Erythroblast (primary cell): Measurements from ENCODE around the gene COG5.
"Not testable (repeated sequence)": the region's sequence is repeated elsewhere in the genome, so short reads cannot be mapped to it uniquely, and the experiment has no call there.

Experiments
- DNase-seq, 2 experiments: peaks; one replicate each; lab custom pipeline; 2025; lab: John Stamatoyannopoulos, UW
- GATA1 ChIP-seq: IDR thresholded peaks from 2 replicates; pipeline ENCODE4 v1.6.1; 2011; ENCODE audit warnings: low read depth, mild to moderate bottlenecking, control low read depth, low read length, moderate library complexity
- POLR2A ChIP-seq: IDR thresholded peaks from 2 replicates; pipeline ENCODE4 v1.6.1; 2011; ENCODE audit warnings: mild to moderate bottlenecking, low read length

The COG5 gene

DNA sequence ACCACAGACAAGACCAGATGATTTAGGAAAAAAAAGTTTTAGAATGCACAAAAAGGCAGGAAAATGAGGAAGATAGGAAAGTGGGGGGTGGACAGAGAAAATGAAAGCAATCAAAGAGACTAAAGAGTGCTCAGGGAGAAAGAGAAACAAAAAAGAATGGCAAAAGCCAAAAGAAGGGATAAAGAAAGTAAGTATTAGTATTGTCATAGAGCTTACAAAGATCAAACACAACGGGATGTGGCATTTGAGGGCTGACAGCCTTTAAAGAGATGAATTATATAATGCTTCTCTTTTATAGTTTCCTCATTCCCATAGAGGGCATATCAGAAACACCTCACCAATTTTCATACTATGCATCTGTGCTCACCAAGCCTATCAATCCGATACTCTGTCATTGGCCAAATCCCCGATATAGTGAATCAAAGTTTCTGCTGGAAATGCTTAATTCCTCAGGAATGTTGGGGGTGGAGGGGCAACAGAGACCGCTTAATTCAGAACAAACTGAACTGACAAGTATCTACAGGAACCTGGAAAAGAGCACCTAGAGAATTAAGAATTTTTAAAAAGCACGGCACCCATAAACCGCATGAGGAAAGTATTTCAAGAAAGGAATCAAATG lies 2.7 kb downstream of the COG5 start:
- DNase-seq: no peak
- TF ChIP-seq POLR2A (no peak), GATA1 (no peak)

DNA sequence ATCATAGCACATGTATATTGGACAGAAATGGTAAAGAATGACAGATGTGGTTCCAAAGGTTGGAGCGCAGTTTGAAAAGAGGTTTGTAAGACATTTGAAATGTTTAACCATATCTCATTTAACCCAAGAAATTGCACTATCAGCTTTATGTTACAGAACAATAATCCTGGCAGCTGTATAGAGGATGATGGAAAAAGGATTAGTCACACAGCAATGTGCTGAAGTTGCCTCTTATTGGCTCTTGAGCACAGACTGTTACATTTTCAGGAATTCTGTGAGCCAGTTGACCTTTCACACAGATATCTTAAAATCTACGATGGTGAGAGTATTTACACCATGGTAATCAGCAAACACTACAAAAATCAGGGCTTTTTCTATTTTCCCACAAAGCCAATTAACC lies 3.9 kb downstream of the COG5 start:
- DNase-seq: peak in 1 of 2 experiments; percentile 29
- no peak for TF ChIP-seq GATA1
- TF ChIP-seq POLR2A: no peak

DNA sequence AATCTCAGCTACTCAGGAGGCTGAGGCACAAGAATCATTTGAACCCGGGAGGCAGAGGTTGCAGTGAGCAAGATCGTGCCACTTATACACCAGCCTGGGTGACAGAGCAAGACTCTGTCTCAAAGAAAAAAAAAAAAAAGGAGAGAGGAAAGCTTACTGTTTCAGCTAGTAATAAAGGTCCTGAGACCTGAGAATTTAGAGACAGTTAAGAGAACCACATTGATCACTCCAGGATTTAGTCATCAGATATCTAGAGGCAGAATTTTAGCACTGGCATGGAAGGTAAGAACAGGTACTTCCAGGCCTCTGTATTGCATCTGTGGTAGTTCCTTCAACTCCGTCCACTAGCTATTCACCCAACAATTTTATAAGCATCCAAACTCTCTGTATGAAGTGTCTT lies 7.8 kb downstream of the COG5 start:
- no peak for DNase-seq
- TF ChIP-seq GATA1 (no peak), POLR2A (no peak)

DNA sequence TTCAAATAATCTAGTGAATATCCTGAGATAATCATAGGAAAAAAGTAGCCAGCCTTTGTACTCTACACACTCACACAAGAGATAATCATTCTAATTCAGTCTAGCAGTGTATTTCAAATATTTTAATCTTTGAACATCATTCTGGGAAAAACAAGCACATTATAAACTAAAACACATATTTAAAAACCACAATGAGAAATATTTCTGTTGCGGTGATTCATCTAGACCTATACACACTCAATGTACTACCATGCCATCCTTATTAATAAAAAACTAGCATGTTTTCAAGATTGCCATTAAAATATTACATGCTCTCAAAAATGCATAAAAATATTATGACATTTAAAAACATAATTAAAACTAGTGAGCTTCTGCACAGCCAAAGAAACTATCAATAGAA lies 11.8 kb downstream of the COG5 start:
- TF ChIP-seq GATA1 (no peak), POLR2A (no peak)
- DNase-seq: no peak

DNA sequence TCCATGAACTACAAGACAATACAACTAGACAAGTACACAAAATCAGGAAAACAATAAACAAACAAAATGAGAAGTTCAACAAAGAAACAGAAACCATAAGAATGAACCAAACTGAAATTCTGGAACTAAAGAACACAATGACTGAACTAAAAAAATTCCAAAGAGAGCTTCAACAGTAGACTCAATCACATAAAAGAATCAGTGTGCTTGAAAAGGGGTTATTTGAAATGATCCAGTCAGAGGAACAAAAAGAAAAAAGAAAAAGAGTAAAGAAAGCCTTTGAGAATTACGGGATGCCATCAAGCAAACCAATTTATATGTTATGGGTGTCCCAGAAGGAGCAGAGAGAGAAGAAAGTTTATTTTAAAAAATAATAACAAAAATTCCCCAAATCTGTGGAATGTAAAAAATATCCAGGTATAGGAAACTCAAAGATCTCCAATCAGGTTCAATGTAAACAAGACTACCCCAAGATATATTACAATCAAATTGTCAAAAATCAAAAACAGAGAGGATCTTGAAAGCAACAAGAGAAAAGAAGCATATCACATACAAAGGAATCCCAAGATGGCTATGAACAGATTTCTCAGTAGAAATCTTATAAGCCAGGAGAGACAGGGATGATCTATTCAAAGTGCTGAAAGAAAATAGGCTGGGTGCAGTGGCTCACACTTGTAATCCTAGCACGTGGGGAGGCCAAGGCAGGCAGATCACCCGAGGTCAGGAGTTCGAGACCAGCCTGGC lies 18.7 kb downstream of the COG5 start:
- TF ChIP-seq GATA1: no peak
- TF ChIP-seq POLR2A: no peak

DNA sequence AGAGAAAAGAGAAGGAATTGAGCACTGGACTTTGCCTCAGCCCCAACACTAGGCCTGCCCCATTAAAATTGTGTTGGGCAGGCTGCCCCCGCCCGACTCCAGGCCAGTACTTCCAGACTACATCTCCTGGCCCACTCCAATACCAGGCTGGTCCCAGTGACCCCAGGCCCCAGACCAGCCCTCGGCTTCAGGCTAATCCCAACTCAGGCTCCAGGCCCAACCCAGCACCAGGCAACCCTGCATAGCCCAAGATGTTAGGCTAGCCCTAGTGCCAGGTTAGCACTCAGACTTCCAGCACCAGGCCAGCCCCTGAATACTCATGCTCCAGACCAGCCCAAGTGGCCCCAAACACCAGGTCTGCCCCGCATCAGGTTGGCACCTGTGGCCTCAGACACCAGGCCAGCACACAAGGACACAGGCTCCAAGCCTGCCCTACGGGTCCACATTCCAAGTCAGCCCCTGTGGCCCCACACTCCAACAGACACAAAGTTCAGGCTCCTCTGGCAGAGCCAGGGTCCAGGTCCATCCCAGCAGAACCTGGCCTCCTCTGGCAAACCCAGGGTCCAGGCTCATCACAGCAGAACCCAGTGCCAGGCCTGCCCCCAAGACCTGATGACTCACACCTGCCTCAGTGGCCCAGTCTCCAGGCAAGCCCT lies 20.3 kb downstream of the COG5 start:
- no peak for DNase-seq
- TF ChIP-seq GATA1 (no peak), POLR2A (no peak)

More for the DNA sequence above, 18.7 kb downstream of the COG5 start:
- no peak for DNase-seq

DNA sequence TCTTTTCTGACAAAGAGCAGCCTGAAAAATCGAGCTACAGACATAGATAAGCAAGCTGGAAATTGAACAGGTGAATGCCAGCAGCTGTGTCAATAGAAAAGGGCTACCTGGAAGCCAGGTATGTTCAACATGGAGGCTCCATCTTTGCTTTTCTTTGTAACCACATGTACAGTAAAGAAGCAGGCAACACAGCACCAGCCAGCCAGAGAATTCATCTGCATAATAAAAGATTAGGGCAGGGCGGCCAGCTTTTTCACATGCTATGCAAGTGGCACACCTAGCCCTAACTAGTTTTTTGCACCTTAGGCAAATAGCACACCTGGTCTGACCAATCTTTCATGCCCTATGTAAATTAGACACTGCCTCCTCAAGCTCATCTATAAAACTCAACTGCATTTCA lies 25.7 kb downstream of the COG5 start:
- DNase-seq: no peak
- TF ChIP-seq POLR2A (no peak), GATA1 (no peak)

DNA sequence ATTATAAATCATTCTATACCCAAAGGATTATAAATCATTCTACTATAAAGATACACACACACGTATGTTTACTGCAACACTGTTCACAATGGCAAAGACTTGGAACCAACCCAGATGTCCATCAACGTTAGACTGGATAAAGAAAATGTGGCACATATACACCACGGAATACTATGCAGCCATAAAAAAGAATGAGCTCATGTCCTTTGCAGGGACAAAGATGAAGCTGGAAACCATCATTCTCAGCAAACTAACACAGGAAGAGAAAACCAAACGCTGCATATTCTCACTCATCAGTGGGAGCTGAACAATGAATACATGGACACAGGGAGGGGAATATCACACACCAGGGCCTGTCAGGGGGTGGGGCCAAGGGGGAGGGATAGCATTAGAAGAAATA lies 26.5 kb downstream of the COG5 start:
- not testable (repeated sequence) for DNase-seq

DNA sequence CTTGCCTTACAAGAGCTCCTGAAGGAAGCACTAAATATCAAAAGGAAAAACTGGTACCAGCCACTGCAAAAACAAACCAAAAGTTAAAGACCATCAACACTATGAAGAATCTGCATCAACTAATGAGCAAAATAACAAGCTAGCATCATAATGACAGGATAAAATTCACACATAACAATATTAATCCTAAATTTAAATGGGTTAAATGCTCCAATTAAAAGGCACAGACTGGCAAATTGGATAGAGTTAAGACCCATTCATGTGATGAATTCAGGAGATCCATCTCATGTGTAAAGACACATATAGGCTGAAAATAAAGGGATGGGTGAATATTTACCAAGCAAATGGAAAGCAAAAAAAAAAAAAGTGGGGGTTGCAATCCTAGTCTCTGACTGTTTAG lies 29.6 kb downstream of the COG5 start:
- no peak for DNase-seq
- TF ChIP-seq GATA1 (no peak), POLR2A (no peak)

DNA sequence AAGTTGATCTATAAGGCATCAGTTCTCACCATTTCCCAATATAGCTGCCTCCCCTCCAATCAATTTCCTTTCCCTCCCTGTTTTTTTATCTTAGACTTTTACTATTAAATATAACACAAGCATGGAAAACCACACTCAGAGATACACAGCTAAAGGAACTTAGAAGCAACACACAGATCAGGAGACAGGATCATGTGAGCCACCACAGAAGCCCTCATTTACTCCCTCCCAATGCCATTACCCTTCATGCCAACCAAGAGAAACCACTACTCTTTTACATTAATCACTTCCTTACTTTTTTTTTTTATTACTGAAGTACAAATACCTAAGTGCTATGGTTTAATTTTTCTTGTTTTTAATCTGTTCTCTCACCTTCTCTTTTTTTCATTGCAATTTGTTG lies 33.0 kb downstream of the COG5 start:
- no peak for DNase-seq
- TF ChIP-seq POLR2A (no peak), GATA1 (no peak)

DNA sequence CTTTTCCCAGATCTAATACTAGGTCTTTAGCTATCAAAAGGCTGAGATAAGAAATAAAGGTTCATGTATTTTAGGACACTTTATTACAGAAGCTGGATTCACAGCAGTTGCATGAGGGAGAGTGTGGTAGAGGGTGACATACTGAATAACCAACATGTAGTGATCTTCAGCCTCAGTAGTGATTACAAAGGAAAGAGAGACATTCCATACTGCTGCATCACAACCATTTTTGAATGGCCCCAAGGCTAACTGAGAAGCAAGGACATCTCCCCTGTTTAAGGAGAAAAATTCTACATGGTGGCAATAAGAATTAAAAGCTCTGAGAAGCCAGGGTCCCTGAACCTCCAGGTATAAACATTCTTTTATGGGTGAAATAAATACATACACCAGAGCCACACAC lies 35.3 kb downstream of the COG5 start:
- DNase-seq: no peak

DNA sequence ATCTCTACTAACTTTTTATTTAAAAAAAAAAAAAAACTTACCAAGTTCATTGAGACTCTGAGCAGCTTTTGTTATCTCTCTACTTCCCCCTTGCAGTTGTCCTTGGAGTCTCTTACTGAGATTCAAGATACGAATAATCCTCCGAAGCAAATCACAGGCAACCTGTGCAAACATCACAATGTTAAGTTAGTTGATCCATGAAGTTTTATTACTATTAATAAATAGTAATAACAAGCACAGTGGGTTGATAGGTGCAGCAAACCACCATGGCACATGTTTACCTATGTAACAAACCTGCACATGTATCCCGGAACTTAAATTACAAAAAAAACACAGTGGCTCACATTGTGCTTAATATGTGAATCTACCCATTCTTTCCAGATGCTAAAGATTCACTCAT lies 36.5 kb downstream of the COG5 start:
- no peak for TF ChIP-seq GATA1
- no peak for DNase-seq

More for the DNA sequence above, 35.3 kb downstream of the COG5 start:
- TF ChIP-seq GATA1: no peak
- no peak for TF ChIP-seq POLR2A

DNA sequence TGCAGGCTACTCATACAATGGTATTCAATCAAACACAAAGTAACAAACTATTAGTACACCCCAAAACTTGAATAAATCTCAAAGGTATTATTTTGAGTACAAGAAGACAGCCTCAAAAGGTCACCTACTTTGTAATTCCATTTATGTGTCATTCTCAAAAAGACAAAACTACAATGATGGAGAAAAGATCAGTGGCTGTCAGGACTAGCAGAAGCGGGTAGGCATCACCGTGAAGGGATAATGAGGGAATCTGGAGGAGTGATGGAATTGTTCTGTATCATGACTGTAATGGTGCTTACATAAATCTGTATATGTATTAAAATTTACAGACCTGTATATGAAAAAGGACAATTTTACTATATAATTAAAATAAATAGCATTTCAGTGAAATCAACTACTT lies 37.0 kb downstream of the COG5 start:
- TF ChIP-seq POLR2A (no peak), GATA1 (no peak)
- DNase-seq: no peak

DNA sequence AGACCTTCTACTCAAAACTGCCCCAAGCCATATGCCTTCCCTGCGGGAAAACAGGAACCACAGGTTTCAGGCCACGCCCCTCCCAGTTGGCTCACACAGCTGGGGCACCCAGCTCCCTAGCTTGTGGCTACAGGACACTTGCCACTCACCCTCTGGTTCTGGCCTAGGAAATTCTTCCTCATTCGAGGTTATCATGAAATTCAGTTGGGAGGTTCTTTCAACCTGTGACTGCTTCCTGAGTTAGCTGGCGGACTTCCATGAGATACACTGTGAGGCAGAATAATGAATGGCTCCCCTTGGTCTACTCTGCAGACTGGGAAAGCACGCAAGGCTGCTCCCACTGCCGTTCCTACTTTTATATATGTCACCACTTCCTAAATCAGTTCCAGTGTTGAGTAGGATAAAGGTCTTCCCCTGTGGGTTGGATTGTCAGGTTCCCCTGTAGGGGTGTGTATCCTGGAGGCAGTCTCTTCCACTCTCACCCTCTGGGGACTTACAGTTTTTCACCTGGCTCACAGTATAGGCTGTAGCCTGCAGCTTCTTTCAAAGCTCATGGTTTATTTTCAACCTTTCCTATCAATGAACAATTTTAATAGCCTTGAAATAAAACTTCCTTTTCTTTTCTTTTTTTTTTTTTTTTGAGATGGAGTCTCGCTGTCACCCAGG lies 56.9 kb downstream of the COG5 start:
- no peak for DNase-seq
- no peak for TF ChIP-seq POLR2A
- TF ChIP-seq GATA1: no peak
